ENCODE data around the gene MARK1.

DNA sequence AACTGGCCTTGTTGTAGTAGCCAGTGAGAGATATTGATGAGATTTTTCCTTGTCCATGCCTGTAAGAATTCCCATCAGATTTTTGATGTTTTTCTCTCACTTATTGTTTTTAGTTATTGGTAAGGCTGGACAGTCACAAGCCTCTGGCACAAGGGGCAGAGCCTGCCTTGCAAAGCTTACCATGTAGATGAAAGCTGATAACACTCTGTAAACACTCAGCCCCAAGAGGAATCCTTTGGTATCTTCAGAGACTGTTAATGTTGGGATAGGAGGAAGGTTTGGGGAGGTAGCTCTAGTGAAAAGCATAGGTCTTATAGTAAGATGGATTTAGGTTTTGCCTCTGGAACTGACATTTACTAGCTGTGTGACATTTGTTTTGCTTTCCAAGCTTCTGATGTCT, 37.7 kb downstream of the MARK1 start:
- TF ChIP-seq, protein P1, sequence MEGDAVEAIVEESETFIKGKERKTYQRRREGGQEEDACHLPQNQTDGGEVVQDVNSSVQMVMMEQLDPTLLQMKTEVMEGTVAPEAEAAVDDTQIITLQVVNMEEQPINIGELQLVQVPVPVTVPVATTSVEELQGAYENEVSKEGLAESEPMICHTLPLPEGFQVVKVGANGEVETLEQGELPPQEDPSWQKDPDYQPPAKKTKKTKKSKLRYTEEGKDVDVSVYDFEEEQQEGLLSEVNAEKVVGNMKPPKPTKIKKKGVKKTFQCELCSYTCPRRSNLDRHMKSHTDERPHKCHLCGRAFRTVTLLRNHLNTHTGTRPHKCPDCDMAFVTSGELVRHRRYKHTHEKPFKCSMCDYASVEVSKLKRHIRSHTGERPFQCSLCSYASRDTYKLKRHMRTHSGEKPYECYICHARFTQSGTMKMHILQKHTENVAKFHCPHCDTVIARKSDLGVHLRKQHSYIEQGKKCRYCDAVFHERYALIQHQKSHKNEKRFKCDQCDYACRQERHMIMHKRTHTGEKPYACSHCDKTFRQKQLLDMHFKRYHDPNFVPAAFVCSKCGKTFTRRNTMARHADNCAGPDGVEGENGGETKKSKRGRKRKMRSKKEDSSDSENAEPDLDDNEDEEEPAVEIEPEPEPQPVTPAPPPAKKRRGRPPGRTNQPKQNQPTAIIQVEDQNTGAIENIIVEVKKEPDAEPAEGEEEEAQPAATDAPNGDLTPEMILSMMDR (conservative IDR thresholded peaks at IDR 0.05; ENCODE audit: low read length) = no peak
- no peak for TF ChIP-seq EZH2phosphoT487 (IDR thresholded peaks at IDR 0.05; ENCODE audit: borderline replicate concordance, low read depth, low read length)
